HG02840 (cell line): ENCODE results near the gene HECTD4.

Experiments used
- ATAC-seq: cut with Tn5 transposase; IDR thresholded peaks from one replicate; pipeline ENCODE4 v1.9.1; 2021; ENCODE audit warnings: mild to moderate bottlenecking, moderate library complexity, moderate number of reproducible peaks; ENCODE audit not compliant: unreplicated experiment, low FRiP score

The HECTD4 gene

DNA sequence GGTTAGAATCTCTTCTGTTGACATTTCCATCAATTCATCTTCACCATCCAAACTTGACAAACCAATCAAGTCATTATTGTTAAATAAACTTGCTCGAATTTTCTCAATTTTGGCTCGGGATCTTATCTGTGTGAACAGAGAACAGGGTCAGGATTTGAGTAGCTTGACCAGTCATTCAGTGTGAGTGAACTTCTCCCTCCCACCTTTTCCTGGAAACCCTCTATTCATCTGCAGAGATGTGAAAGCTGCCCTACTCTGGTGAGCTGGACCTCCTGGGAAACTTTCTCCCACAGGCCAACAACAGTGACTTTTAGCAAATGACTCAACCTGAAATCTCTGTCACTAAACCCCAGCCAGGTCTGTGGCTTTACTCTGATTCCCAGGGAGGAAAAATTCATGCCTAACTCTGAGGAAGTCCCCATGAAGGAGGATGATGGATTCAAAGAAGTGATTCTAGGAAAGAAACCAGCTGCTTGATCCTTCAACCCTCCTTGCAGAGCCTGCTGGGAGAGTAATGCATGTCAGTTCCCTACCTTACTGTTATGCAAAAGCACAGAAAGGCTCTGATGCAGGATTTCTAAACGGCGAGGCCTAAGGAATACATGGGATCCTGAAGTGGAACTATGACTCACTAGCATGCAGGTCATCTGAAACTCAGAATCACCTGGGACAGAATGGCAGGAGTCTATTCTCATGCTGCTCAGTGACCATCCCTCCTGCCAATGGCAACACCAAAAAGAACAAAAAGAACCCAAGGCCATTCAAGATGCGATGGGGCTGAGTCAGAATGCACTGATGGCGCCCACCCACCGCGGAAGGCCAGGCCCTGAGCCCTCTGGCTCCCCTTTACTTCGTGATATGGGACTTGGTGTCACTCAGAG, 198.8 kb downstream of the HECTD4 start:
- ATAC-seq: no peak

DNA sequence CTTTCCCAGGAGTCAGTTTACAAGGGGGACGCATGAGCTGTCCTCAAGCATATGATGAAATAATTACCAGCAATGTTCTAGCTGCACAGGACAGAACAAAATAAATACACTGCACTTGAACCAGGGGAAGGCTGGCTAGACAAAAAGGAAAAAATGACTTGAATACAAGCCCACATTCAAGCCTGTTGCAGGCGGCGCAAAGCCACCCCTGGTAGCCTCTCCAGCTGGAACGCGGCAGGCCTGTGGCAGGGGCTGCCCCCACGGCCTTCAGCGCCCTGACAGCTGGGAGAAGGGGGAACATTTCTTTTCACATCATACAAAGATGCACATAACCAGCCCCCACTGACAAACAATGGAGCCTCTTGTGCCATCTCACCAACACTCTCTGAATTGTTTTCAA, 199.7 kb downstream of the HECTD4 start:
- no peak for ATAC-seq

DNA sequence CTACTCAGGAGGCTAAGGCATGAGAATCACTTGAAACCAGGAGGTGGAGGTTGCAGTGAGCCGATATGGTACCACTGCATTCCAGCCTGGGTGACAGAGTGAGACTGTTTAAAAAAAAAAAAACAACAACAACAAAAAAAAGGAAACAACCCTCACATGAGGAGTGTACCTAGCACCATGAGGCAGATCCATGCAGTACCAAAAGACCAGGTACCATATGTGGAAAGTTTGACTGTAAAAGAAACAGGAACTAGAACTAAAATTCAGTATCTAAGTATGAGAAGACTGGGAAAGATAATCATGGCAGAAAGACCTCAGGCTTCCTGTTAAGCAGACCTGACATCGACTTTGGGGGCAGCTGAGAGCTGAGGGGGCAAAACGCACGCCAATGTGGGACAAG, 201.8 kb downstream of the HECTD4 start:
- no peak for ATAC-seq

DNA sequence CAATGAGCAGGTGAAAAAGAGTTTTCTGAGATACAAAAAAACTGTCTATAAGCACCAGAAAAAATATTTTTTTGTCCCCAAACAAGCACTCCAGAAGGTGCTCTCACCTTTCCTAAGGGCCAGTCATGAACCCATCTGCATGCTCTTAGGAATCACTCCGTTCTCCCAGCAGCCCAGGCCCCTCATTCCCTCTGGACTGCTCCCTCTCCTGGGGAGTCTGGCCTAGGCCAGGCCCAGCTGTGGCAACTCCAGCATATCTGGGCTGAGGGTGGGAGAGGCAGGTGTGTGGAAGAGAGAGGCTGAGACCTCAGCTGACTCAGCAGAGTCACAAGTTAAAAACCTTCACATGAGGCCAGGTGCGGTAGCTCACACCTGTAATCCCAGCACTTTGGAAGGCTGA, 202.3 kb downstream of the HECTD4 start:
- ATAC-seq: no peak

DNA sequence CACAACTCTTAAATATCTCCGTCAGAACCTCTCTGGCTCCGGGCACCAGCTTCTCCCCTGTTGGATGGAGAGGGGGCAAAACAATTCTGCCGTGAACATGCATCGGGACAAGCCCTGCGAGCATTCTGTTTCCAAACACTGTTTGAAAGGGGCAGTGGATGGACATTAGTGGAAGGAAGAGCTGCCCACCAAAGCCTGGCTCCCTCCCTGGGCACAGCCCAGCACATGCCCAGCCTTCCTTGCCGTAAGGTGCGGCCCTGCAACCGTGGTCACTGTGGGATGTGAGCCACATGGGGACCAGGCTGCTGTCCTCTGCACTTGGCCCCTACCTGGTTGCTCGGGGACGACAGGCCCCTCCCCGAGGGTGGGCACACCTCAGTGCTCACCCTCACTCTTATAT, 202.9 kb downstream of the HECTD4 start:
- ATAC-seq: no peak

DNA sequence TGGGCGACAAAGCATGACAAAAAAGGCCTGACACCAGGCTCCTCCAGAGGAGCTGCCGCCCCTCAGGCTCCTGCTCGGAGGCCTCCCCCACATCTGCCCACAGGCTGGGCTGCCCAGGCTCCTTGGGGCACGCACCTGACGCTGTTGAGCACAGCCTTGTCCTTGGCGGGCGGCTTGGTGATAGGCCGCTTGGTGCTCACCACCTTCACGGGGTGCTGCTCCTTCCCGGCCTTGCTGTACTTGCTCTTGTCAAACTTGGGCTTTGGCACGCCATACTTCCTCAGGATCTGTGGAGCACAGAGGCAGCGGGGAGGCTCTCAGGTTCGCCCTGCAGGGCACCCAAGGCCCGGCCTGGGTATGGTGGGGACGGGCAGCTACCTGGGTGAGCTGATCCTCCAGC, 203.4 kb downstream of the HECTD4 start:
- ATAC-seq: no peak

DNA sequence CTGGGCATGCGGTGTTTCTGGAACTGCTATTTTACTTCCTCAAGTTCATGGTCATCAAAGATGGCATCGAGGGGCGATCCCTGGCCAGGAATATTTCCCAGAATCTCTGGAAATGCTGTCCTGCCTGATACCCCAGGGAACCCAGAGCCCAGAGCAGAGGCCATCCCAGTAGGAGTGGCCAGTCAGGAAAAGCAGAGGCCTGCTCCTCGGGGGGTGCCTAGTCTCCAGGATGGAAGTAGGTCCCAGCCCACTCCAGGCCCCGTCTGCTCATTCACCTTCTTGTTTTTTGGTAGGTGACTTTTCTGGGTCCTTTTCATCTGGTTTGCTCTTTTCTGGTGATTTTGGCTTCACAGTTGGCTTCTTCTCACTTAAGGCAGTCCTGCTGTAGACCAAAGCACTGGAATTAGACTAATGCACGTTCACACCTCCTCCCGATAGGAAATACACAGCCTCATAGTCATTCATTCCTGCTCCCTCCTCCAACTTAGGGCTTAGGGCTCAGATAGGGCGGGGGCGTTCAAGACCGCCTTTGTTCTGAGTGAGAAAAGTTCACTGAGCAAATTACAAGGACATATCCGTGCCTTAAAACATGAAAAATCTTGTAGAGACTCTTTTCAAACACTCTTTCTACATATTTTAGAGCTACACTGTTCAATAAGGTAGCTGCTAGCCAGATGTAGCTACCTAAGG, 205.8 kb downstream of the HECTD4 start:
- no peak for ATAC-seq

DNA sequence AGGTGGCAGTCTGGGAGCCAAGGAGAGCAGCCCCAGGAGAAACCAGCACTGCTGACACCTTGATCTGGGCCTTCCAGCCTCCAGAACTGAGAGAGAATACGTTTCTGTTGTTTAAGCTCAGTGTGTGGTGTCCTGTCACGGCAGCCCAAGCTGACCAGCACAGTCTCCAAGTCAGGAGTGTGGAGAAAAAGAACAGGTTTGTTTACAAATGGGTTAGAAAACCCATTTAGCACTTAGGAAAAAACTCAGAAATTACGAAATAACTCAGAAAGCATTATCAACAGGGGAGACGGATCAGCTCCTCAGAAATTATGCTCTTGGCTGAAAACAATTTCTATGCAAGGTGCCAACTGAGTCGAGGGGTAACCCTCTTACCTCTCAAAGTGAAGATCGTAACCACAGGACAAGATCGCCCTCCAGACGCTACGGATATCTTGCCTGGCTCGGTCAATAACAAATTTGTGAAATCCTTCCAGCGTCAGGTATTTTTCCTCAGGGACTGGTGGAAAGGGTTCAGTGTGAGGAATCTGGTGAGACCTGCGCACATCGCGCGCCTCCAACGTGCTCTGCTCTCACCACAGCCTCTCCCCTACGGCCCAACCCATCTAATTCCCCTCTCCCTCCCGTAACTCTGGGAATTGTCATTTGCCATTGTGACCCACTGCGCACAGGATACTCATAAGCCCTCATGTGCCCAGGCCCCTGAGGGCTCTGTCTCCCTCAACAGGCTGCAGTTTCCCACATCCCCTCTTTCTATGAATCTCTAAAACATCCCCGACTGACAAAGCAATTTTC, 206.7 kb downstream of the HECTD4 start:
- ATAC-seq: no peak

DNA sequence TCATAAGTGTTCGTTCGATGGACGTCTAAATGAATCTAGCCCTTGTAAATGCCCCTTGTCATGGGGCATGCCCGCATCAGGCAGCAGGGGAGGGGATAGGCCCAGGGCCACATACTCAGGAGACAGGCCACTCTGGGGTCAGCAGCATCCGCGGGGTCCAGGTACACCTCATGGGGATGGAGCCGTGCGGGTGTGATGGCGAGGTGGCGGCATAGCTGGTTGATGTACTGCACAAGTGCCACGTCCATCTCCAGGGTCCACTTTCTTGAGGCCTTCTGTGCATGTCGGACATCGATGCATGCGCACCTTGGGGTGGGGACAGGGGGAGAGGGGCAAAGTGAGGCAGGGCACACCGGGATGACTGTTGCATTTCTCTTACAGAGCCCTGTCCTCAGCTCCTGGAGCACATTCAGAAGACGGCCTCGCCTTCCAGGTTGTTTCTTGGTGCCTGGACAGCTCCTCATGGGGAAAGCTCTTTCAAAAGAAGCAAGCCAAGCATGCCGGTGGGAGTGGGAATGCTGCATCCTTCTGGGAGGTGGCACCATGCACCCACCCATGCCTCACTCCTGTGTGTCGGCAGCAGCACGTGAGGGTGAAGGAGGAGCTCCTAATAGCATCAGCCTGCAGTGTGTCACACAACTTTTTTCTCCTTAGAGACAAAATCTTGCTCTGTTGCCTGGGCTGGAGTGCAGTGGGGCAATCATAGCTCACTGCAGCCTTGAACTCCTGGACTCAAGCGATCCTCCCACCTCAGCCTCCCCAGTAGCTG, 209.5 kb downstream of the HECTD4 start:
- no peak for ATAC-seq

DNA sequence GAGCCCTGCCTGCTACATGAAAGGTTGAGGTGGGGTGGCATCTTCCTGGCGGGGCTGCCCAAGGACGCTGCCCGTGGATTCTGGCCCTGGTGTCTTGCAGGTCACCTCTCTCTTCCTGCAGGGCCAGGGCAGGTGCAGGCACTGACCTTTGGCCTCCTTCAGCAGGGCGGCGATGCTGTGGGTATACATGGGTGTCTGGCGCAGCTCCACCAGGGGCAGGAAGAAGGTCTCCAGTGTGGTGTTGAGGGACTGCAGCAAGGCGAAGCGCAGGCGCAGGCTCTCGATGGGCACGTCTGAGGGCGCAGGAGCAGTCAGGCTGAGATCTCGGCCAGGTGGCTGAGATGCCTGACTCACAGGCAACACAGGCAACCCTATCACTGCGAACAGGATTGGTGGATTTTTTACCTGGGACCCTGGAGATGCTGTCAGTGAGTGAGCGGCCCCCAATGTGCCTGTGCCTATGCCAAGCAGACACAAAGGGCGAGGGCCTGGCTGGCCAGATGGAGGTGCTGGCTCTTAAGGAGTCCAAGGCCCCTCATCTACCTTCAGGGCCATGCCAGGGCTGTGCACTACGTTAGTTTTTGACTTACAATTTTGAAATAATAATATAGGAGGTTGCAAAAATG, 211.1 kb downstream of the HECTD4 start:
- ATAC-seq: no peak

DNA sequence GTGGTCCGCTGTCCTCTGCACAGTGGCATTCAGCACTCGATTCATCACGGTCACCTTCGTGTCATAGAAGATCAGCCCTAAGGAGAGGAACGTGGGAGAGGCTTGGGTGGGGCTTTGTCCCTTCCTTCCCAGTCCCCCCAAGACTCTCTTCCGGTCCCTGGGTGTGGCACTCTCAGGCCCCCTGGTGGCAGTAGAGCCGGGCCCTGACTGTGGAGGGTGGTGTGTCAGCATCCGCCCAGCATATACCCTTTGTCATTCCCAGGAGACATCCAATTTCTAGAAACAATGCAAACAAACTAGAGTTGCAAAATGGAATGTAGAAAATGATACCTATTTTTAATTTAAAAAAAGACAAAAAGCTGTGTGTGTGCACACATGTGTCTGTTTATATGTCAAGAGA, 211.9 kb downstream of the HECTD4 start:
- no peak for ATAC-seq

DNA sequence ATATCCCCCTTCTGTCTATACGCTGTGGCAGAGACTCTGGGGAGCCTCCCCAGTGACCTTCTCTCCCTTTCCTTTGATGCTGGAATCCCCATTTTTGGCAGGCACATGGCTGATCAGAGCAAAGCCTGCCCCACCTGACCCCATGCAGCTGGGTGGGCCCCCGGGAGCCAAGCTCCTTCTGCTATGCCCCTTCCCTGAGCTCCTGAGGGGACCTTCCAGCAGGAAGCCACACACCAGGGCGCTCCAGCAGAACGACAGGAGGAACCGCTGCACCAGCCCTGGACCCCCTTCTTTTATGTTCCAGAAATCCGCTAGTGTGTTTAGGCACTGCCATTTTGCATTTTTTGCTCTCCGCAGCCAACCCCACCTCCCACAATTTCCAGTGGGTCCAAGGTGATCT, 212.3 kb downstream of the HECTD4 start:
- no peak for ATAC-seq

DNA sequence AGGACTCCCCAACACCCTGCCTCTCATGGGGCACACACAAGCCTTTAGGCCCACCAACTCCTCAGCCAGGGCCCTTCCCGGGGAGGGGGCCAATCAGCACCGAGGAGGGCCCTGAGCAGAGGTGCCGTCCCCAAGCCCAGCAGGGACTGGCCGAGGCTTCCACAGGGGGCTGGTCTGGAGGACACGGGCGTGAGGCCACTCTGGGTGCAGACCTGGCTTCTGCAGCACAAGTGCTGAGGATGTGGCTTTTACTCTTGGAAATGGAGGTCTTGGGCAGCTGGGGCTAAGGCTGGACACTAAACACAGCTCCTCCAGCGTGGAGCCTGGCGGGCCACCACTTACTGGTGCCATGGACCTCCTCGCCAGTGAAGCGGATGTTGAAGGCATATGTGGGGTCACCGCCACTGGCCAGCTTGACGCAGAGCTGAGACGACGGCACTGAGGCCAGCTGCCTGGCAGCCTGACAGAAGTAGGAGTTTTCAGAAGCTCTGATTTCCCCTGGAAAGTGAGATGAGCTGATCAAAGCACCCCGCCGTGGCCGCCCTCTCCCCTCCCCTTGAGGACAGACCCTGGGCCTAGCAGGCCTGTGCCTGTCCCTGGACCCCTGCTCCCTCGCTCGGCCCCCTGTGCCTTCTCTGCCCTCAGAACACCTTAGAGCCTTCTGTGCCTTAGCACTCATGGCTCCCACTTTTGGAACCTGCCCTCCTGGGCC, 212.9 kb downstream of the HECTD4 start:
- ATAC-seq: no peak

DNA sequence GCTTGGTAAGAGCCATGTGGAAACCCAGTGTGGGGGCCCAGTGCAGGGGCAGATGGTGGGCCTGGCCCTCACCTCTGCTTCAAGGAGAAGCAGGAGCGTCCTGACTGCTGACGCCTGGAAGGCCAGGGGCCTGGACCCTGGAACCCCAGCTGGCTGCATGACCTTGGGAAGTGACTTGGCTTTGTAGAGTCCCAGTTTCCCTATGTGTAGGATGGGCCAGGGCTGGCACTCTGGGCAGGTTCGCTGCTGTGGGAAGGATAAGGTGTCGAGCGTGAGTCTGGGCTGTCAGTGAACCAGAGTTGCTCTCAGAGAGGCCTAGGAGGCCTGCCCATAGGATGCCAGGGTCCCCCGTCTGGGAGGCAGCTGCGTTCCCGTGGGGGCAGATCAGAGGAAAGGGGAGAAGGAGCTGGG, 213.7 kb downstream of the HECTD4 start:
- no peak for ATAC-seq

DNA sequence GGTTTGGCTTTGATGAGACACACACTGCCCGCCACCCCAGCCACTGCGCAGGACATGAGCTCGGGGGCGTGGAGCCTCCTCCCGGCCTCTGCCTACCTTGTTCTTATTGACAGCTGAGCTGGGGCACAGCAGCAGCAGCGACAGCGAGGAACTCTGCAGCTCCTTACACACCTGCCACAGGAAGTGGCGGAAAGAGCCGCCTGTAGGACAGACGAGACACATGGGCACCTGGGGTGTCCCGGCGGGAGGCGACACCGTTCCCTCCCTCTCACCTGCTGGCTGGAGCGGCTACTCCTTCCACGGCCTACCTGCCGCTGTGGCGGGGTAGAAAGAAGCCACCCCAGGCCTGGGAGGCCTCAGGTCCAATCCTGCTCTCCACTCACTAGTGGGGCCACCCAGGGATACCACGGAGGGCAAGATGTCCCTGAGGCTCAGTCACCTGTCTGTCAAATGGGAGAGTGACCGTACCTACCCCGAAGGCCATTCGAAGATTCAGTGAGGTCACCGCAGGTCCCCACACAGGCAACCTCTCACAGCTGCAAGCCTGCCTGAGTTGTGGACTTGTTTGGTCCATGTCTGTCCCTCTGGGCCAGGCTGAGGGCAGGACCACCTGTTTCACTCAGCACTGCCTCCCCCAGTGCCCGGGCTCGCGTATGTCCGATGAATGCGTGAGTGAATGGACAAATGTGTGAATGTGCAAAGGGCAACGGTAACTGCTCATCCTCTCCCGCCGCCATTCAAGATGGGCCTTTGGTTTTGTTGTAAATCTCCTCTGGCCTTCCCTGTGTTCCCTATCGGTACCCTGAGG, 214.3 kb downstream of the HECTD4 start:
- ATAC-seq: no peak

DNA sequence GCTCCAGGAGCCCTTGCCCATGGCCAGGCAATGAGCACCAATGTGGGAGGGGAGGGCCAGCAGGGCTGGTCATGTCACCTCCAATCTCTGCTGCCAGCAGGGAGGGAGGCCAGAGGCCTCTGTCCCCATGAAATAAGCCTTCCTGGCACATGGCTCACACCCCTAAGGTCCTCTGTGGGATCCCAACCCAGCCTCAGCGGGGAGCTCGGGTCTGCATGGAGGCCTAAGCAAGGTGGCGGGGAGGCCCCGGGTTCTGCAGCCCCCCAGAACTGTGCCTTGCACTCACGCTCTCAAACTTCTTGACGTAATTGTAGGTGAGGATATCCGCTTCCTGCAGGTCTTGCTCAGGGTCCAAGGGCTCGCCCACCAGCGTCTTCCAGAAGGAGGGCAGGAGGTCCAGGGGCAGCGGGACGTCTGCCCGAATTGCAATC, 215.2 kb downstream of the HECTD4 start:
- ATAC-seq: no peak

DNA sequence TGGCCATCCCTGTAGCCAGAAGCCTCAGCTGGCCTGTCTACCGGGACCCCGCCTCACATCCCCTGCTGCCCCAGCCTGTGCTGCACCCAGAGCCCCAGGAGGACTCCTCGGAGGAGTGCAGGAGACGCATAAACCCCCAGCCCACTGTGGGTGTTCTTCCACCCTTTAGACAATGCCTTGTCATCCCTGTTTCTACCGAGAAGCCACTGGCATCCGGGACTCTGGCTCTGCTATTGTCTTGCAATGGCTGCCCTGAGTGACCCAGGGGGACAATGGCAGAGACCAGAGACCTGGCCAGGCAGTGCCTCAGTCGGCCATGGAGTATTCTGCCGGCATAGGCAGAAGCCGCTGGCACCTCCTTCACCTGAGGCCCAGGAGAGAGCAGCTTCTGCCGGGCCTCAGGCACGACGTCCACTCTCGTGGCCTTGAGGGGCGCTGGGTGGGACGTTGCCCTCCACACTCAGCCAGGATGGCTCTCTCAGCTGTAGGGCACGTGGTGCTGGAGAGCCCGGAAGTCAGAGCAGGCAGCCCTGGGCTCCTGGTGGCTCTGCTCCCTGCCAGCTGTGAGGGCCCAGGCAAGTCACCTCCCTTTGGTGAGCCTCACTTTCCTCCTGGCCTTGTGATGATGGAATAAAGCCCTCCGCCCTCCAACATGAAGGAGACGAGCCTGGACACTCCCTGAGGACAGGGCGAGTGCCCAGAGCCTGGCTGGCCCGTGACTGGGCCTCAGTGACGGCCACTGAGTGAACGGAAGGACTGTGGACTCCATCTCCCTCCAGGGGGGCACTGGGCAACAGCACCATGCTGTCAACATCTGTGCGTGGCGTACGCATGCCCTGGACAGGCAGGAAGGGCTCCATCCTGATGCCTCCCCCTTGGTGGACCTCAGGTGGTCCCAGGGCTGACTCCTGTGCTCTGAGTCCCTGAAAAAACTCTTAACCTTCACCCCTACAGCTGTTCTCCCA, 215.9 kb downstream of the HECTD4 start:
- ATAC-seq: no peak
